HG03064 (cell line): ENCODE data around the gene SATB2.

Source experiments
- ATAC-seq: cut with Tn5 transposase; IDR thresholded peaks from one replicate; pipeline ENCODE4 v1.9.1; 2021; ENCODE audit warnings: low read depth; ENCODE audit not compliant: unreplicated experiment

Gene SATB2

GRCh38 chr2:199466692-199467065, 8.9 kb upstream of the SATB2 start:
- ATAC-seq: no peak

DNA sequence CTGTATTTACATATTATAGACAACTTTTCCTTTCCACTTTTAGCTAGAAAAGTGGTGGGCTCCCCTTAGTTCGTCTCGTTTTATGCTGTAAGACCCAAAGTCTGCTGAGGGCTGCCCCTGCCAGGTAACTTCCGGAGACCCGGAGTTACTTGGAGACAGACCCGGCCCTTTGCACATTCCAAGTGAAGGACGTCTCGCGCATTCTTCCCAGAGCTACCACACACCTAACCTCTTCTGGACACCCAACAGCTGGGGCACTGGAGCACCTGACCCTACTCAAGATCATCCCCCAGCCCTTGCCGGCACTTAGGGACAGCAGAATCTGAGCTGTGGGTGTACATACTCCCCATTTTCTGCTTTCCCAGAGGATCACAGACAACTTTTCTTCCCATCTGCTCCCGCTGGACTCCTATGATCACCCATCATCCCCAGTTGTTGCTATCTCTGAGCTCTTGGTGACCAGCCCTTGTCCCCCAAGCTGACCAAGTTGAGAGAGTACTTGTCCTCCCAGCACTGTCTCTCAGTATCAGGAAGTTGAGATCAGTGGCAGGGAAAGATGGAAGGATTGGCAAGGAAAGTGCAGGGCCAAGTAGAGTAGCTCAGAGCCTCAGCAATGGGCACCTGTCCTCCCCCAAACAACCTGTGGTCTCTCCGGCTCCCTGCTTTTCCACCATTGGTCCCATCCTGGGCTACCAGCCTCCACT, 8.4 kb upstream of the SATB2 start:
- ATAC-seq: no peak

GRCh38 chr2:199465390-199465789, 7.7 kb upstream of the SATB2 start:
- ATAC-seq: no peak

GRCh38 chr2:199464606-199465352, 7.0 kb upstream of the SATB2 start:
- no peak for ATAC-seq

DNA sequence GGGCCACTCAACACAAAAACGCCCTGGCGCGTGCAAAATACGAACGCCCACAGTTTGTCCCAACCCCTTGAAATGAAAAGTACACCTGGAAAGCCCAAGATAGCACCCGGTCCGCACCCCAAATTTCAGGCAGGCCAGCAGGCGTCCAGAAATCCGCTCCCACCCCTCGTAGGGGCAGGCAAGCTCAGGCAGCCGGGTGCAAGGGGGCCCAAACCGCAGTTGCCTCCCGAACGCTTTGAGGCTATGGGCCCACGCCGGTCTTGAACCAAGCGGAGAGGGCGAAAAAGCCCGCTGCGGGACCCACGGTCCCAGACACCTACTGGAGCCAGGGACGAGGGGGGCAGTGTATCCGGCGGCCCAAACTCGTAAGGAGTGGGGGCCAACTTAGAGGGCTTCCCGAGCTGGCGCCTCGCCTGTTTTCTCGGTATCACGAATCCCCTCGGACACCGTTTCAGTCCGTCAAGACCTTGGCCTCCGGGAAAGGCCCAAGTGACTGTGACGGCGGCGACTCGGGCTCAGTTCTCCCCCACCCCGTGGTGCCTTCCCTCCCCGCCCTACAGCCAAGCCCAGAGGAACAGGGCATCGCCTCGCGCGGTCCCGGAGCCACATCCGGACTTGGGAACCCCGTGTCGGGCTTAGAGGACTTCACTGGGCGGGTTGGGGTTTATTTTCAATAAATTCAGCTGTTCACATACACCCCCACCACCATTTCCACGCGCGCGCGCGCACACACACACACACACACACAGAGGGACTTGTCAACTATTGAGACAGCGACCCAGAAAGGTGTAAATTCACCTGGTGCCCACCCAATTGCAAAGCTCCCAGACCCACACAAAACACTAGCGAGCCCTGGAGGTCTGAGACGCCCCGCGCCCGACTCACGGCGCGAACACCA, 6.2 kb upstream of the SATB2 start:
- no peak for ATAC-seq

- ATAC-seq: no peak
Measured at GRCh38 chr2:199462956-199463692, 5.4 kb upstream of the SATB2 start.

DNA sequence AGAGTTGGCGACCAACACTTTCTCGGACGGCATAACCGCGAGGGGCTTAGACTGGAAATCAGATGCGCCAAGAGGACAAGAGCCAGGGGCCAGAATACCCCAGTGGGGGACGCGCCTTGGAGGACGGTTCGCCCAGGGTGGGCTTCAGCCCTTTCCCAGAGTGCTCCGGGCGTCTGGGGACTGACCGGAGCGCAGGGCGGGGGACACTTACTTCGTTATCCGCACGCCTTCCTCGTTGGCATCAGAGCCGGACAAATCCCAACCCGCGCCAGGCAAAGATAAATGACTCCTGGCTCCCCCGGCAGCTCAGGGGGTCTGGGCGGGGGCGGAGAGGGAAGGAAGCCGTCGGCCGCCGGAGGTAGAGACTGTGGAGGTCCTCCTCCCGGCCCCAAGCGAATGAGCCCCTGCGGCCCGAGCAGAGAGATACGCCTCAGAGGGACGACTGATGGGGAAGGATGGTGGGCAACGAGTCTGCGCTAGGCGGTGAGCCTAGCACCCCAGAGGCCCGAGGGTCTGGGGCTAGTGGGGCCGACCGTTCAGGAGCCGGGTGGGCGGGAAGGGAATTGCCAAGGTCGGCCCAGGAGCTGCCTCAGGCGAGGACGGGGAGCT, 4.7 kb upstream of the SATB2 start:
- no peak for ATAC-seq

DNA sequence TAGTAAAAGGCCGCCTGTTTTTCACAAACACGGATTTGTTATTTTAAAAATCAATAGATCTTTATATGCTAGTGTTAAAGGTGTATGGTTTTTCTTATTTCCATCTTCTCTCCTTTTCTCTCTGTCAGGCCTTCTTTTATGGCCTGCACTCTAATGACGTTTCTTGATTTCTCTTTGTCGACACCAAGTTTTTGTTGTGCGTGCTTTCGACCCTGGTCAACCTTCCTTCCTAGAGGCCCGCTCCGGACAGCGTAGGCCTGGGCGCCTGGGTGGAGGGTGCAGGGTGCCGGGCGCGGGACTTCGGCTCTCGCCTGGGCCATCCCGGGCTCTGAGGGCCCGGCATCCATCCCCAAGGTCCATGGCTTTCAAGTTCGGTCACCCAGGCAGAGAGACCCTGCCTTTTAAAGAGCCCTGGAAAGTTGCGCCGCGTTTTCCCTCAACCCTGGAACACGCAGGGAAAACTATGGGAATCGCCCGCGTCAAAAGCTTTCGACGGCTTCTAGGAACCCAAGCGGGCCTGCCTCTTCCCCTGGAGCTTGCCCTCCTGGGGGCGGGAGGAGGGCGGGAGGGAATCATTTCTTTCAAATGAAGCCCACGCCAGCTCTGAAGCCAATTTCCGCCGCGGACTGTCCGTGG, 4.1 kb upstream of the SATB2 start:
- ATAC-seq: no peak

GRCh38 chr2:199460846-199461710, 3.3 kb upstream of the SATB2 start:
- no peak for ATAC-seq

DNA sequence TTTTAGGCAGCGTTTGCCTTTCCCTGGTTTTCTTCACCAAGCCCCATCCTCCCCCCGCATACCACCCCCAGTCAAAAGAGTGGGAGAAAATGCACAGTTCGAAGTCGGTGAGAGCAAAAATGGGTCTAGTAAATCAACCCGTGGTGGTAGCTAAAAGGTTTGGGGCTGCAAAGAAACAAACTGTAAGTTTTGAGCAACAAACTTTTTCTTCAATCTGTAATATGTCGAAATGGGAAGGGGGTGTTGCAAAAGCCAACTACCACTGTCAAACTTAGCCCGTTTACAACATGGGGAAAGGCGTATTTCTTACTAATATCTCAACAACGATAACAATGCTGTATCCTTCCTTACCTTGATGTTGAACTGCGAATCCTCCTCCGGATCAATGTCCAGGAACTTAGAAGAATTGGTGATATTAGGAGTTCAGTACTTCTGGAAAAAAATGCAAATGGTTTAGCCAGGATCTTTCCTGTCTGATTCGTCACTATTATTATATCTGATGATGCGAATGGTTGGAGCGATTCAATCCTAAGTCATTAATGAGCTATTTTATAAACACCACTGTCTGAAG, 2.4 kb upstream of the SATB2 start:
- no peak for ATAC-seq

DNA sequence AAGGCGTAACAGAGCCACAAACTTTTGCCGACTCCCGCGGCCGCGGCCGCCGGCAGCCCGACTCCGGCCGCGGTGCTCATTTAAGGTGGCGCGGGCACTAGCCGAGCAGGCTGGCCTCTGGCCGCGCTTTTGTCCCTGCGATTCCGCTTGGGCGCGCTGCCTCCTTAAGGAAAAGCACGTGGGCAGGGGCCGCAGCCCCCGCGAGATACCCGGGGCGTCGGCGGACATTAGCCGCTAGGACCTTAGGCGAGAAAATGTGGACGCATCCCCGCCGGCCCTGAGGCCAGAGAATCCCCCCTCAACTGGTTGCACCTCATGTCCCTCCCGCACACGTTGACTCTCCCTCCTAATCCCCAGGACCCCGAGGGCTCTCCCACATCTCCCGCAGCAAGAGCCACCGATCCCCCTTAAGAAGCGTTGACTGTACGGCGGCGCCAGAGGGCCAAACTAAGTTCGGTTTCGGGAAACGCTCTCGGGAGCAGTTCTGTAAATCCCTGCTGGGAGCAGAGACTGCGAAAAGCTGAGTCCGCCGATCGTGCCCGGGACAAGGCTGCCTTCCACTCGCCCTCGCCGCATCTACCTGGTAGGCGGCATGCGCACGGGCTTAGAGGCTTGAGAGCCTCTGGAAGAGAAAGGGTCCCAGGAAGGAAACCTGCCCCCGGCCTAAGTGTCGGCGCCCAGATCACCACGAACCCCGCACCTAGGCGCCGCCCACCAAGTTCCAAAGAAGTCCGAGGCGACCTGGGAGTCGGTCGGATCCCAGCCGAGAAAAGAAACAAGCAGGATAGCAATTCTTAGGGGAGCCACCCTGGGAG, 1.8 kb upstream of the SATB2 start:
- ATAC-seq: peak; percentile 44

GRCh38 chr2:199458806-199459285, 1.1 kb upstream of the SATB2 start:
- ATAC-seq: no peak

- no peak for ATAC-seq
Measured at GRCh38 chr2:199458009-199458805, 468 bp upstream of the SATB2 start.

GRCh38 chr2:199456383-199457146, 1.2 kb downstream of the SATB2 start:
- no peak for ATAC-seq

- no peak for ATAC-seq
Measured at GRCh38 chr2:199455545-199456382, 2.0 kb downstream of the SATB2 start.
